Keratinocyte (primary cell): Measurements from ENCODE around the gene RPS6KA5.

Experiments
- EZH2 ChIP-seq: IDR thresholded peaks from one replicate; pipeline ENCODE4 v1.6.1; 2012; ENCODE audit warnings: inconsistent platforms, mild to moderate bottlenecking, low read length, moderate library complexity
- TF ChIP-seq, protein P1 (sequence below), 3 experiments: IDR thresholded peaks in 1 of 3; conservative IDR thresholded peaks in 1 of 3; optimal IDR thresholded peaks in 1 of 3; 2 replicates in 2 of 3; 3 replicates in 1 of 3; pipeline versions ENCODE3 to v1.5.1; 2011; ENCODE audit warnings: low read length in 3 of 3, mild to moderate bottlenecking in 3 of 3, moderate library complexity in 2 of 3, control low read depth in 1 of 3, inconsistent platforms in 1 of 3; ENCODE audit not compliant: insufficient read depth in 2 of 3; ENCODE audit errors: extremely low read depth in 1 of 3

DNA sequence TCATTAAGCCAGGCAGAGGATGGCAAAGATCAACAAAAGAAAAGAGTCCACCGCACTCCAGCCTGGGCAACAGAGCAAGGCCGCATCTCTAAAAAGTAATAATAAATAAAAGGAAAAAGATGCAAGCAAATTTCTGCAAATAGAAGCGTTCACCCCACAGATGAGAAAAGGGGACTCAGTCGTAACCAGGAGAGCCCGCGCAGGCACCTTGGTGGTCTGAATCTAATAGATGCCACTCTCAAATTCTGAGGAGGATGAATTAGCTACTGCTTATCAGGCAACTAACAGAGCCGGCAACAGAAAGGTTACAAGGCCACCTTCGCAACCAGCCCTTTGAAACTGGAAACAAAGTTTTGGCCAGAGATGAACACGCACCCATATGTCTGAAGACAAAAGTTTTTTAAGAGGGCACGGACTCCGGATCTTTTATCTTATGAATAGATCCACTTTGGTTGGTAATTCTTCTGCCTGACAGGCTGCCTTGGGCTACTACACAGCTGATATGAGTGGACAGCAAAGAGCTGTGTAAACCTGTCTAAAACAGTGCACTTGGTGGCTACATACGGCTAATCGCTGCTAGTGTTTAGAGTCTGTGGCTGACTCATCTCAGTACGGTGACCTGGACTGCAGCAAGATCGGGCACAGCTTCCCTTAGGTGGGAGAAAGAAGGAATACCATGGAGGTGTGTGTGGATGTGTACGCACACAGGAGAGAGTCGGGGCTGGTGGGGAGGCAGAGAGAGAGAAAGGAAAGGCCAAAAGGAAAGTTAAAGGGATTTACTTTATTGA, 211.3 kb downstream of the RPS6KA5 start:
- TF ChIP-seq, protein P1, sequence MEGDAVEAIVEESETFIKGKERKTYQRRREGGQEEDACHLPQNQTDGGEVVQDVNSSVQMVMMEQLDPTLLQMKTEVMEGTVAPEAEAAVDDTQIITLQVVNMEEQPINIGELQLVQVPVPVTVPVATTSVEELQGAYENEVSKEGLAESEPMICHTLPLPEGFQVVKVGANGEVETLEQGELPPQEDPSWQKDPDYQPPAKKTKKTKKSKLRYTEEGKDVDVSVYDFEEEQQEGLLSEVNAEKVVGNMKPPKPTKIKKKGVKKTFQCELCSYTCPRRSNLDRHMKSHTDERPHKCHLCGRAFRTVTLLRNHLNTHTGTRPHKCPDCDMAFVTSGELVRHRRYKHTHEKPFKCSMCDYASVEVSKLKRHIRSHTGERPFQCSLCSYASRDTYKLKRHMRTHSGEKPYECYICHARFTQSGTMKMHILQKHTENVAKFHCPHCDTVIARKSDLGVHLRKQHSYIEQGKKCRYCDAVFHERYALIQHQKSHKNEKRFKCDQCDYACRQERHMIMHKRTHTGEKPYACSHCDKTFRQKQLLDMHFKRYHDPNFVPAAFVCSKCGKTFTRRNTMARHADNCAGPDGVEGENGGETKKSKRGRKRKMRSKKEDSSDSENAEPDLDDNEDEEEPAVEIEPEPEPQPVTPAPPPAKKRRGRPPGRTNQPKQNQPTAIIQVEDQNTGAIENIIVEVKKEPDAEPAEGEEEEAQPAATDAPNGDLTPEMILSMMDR (optimal IDR thresholded peaks at IDR 0.05 in 1 of 3, IDR thresholded peaks at IDR 0.05 in 1 of 3, conservative IDR thresholded peaks at IDR 0.05 in 1 of 3; ENCODE audit: extremely low read depth in 1 of 3, insufficient read depth in 2 of 3, low read length in 3 of 3): no peak
- TF ChIP-seq EZH2: no peak
